ENCODE data around the gene KCTD20. TPM values are rescaled to one million over a fixed set of nuclear protein-coding genes. Genes with fewer than 3 reads are reported as not detected.

The KCTD20 gene
- total RNA-seq, 2 donors from 2014 or later = 26.3 to 34.5 TPM

DNA sequence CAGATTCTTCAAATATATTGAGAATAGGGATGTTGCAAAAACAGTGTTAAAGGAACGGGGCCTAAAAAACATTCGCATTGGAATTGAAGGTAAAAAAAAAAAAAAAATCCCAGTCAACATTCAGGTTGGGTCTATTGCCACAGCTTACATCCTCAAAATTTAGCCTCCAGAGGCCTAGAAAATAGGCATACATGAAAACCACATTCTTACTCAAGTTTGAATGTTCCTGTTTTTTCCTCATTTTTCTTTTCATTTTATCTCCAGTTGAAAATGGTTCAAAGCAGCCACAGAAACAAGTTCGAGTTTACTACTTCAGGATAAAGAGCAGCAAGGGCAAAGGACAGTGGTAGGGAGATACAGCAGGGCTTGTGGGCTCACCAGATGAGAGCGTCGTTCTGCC lies 41.9 kb downstream of the KCTD20 start:
- no peak for DNase-seq (ENCODE audit: low spot score)
- Histone ChIP-seq H3K36me3 (peaks cover 42% of the 10 kb centered on the region), H3K27ac (no peak overlapping the region), H3K4me1 (peaks cover 0 to 20% of the 10 kb centered on the region in 2 donors), H3K9me3 (no peaks in the 10 kb centered on the region), H3K27me3 (no peaks in the 10 kb centered on the region), H3K4me3 (no peak overlapping the region)
- TF ChIP-seq, protein P1, sequence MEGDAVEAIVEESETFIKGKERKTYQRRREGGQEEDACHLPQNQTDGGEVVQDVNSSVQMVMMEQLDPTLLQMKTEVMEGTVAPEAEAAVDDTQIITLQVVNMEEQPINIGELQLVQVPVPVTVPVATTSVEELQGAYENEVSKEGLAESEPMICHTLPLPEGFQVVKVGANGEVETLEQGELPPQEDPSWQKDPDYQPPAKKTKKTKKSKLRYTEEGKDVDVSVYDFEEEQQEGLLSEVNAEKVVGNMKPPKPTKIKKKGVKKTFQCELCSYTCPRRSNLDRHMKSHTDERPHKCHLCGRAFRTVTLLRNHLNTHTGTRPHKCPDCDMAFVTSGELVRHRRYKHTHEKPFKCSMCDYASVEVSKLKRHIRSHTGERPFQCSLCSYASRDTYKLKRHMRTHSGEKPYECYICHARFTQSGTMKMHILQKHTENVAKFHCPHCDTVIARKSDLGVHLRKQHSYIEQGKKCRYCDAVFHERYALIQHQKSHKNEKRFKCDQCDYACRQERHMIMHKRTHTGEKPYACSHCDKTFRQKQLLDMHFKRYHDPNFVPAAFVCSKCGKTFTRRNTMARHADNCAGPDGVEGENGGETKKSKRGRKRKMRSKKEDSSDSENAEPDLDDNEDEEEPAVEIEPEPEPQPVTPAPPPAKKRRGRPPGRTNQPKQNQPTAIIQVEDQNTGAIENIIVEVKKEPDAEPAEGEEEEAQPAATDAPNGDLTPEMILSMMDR (IDR thresholded peaks at IDR 0.05) = no peak

- peaks cover 0 to 20% of the 10 kb centered on the region in 2 donors for H3K4me1 ChIP-seq
- peaks cover 17% of the 10 kb centered on the region for H3K36me3 ChIP-seq
These were observed 44.9 kb downstream of the KCTD20 start for GRCh38 chr6:36487698-36488097.

GRCh38 chr6:36488221-36488620 lies 45.4 kb downstream of the KCTD20 start:
- Histone ChIP-seq H3K9me3 (no peaks in the 10 kb centered on the region), H3K4me3 (no peak overlapping the region), H3K27ac (peak overlapping the region in 1 of 2 donors; percentile 41), H3K27me3 (no peaks in the 10 kb centered on the region), H3K36me3 (peaks cover 17% of the 10 kb centered on the region), H3K4me1 (peaks cover 0 to 20% of the 10 kb centered on the region in 2 donors)
- TF ChIP-seq, protein P1 (IDR thresholded peaks at IDR 0.05) = no peak
- DNase-seq (ENCODE audit: low spot score) = no peak

More at GRCh38 chr6:36487698-36488097, 44.9 kb downstream of the KCTD20 start:
- no peaks in the 10 kb centered on the region for H3K9me3 ChIP-seq
- H3K27me3 ChIP-seq = no peaks in the 10 kb centered on the region
- DNase-seq (ENCODE audit: low spot score) = no peak
- TF ChIP-seq, protein P1 (IDR thresholded peaks at IDR 0.05) = no peak
- H3K27ac ChIP-seq = peak overlapping the region in 1 of 2 donors; percentile 41
- H3K4me3 ChIP-seq = no peak overlapping the region

DNA sequence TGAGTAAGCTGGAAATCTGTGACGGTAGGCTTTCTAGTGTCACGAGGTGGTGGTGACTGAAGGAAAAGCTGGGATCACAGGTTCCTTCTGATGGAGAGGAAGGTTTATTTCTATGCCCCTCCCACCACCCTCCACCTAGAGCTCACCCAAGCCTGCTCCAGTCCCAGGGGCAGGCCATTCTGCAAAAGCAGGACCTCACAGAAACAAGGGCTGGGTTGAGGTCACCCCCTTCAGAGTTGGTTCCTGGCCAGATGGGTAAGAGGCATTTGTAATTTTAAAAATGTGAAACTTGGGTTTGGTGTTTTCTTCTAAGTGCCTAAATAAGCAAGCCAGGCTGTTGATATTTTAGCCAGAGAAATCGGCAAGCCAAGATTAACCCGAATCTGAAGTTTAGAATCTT lies 46.6 kb downstream of the KCTD20 start:
- Histone ChIP-seq H3K4me1 (peaks cover 0 to 20% of the 10 kb centered on the region in 2 donors), H3K36me3 (peaks cover 21% of the 10 kb centered on the region), H3K27ac (no peak overlapping the region), H3K27me3 (no peaks in the 10 kb centered on the region), H3K9me3 (no peaks in the 10 kb centered on the region), H3K4me3 (no peak overlapping the region)
- TF ChIP-seq, protein P1 (IDR thresholded peaks at IDR 0.05) = no peak
- no peak for DNase-seq (ENCODE audit: low spot score)

DNA sequence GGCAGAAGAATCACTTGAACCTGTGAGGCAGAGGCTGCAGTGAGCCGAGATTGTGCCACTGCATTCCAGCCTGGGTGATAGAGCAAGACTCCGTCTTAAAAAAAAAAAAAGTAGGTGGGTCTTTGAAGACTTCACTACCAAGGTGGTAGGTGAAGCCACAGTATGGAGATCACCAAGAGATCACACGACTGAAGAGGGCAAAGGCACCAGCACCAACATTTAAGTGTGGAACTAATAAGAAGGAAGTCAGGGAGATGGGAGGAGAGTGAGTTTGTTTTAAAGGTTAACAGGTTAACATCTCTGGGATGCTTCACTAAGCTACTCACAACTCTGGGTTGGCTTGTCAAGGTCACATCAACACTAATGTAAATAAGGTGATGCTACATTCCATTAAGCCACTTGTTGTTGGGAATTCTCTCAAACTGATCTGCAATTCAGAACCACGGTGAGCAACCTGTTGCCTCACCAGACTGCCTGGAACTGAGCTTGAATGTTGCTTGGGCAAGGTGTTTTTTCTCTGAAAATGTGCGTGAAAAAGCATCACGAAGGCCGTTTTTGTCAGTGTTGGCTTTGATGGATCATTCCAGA lies 48.7 kb downstream of the KCTD20 start:
- Histone ChIP-seq H3K36me3 (peaks cover 34% of the 10 kb centered on the region), H3K27me3 (no peaks in the 10 kb centered on the region), H3K9me3 (no peaks in the 10 kb centered on the region), H3K4me1 (peaks cover 0 to 20% of the 10 kb centered on the region in 2 donors), H3K27ac (no peak overlapping the region), H3K4me3 (no peak overlapping the region)
- TF ChIP-seq, protein P1 (IDR thresholded peaks at IDR 0.05) = no peak
- no peak for DNase-seq (ENCODE audit: low spot score)

DNA sequence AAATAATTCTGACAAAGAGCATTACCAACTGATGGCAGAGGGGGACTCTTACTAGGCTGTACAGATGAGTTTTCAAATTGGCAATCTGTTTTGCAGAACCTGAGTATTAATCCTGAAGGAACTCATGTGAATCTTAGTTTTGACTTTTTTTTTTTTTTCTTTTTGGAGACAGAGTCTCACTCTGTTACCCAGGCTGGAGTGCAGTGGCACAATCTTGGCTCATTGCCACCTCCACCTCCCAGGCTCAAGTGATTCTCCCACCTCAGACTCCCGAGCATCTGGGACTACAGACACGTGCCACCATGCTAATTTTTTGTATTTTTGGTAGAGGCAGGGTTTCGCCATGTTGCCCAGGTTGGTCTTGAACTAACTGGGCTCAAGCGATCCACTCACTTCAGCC lies 49.3 kb downstream of the KCTD20 start:
- H3K36me3 ChIP-seq = peaks cover 34% of the 10 kb centered on the region
- H3K27ac ChIP-seq = no peak overlapping the region
- no peaks in the 10 kb centered on the region for H3K9me3 ChIP-seq
- no peak for DNase-seq (ENCODE audit: low spot score)
- peaks cover 0 to 20% of the 10 kb centered on the region in 2 donors for H3K4me1 ChIP-seq
- H3K4me3 ChIP-seq = no peak overlapping the region
- TF ChIP-seq, protein P1 (IDR thresholded peaks at IDR 0.05) = no peak
- H3K27me3 ChIP-seq = no peaks in the 10 kb centered on the region

Measured in right atrium auricular region (tissue), 2 donors.